AG04449 (cell line): Measurements from ENCODE around the gene LGR5.

ENCODE experiments used
- CTCF ChIA-PET: fragments of 350-600 bp; formaldehyde crosslinking; extraction: SDS; loops from one replicate; lab custom pipeline; 2021; ENCODE audit warnings: antibody characterized with exemption; lab: Yijun Ruan, JAX
- POLR2A ChIA-PET: fragments of 400-600, 350-600 bp; formaldehyde crosslinking; extraction: SDS; loops from one replicate; lab custom pipeline; 2020; ENCODE audit warnings: antibody characterized with exemption, inconsistent platforms; lab: Yijun Ruan, JAX
- DNase-seq: peaks from one replicate; pipeline ENCODE4 v3.0.0-alpha.2; 2010; ENCODE audit warnings: low read depth, low spot score
- H3K4me3 ChIP-seq: 2 replicates; pipeline ENCODE4 v1.5.1; 2011; ENCODE audit warnings: low read depth, mild to moderate bottlenecking, control low read depth, low read length
- CTCF ChIP-seq: IDR thresholded peaks from one replicate; pipeline ENCODE4 v1.5.1; 2011; ENCODE audit warnings: mild to moderate bottlenecking, moderate library complexity, low read length, control low read depth, inconsistent platforms; ENCODE audit not compliant: insufficient read depth; ENCODE audit errors: missing control alignments

The LGR5 gene

GRCh38 chr12:71610031-71610795 lies 170.6 kb downstream of the LGR5 start:
- no peak overlapping the region for H3K4me3 ChIP-seq
- CTCF ChIA-PET, result interaction anchor here (0.6 to 1.0 kb wide), 2 partner anchors 20 to 137 kb away, joined by 3 read pairs; no protein-coding TSS in a partner anchor
- DNase-seq, result no peak
- no peak for TF ChIP-seq CTCF
- POLR2A ChIA-PET, result no interaction called here

GRCh38 chr12:71621938-71622337 lies 182.3 kb downstream of the LGR5 start:
- no peak for DNase-seq
- no peak overlapping the region for H3K4me3 ChIP-seq
- ChIA-PET POLR2A (no interaction called here), CTCF (interaction anchor here (1.1 to 1.3 kb wide), 2 partner anchors 10 to 15 kb away, joined by 3 to 6 read pairs; no protein-coding TSS in a partner anchor)
- TF ChIP-seq CTCF, result no peak

- H3K4me3 ChIP-seq, result no peak overlapping the region
- POLR2A ChIA-PET, result no interaction called here
- CTCF ChIA-PET, result interaction anchor here (0.6 to 5.0 kb wide), 5 partner anchors 11 to 120 kb away, joined by 3 to 29 read pairs (median 5); no protein-coding TSS in a partner anchor
- DNase-seq, result no peak
- no peak for TF ChIP-seq CTCF
Measured at GRCh38 chr12:71625476-71625875, 185.9 kb downstream of the LGR5 start.

DNA sequence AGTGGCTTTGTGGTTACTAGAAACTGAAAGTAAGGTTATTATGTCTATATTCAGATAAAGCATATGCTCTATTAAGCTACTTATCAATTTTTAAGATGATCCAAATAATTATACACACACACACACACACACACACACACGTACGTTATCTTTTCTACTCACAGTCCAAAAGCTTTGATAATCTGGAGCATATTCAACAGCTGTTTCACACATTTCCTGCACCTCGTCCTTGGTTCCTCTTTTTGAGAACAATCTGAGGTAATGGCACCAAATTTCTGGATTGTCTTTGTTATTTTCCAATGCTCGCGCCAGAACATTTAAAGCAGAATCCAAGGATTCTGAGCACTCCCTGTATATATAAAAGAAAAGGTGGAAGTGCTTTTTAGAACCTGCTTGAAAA lies 186.5 kb downstream of the LGR5 start:
- CTCF ChIA-PET, result interaction anchor here (0.6 to 5.0 kb wide), 5 partner anchors 10 to 120 kb away, joined by 3 to 29 read pairs (median 5); no protein-coding TSS in a partner anchor
- no peak for TF ChIP-seq CTCF
- H3K4me3 ChIP-seq, result no peak overlapping the region
- no peak for DNase-seq
- POLR2A ChIA-PET, result no interaction called here

- ChIA-PET CTCF (interaction anchor here (1.3 to 5.0 kb wide), 4 partner anchors 10 to 119 kb away, joined by 3 to 29 read pairs (median 16); no protein-coding TSS in a partner anchor), POLR2A (interaction anchor here (0.5 kb wide), 1 partner anchor 71 kb away, joined by 4 read pairs; no protein-coding TSS in a partner anchor)
- no peak for DNase-seq
- H3K4me3 ChIP-seq, result no peak overlapping the region
- TF ChIP-seq CTCF, result no peak
Measured at GRCh38 chr12:71626768-71627167, 187.2 kb downstream of the LGR5 start.

DNA sequence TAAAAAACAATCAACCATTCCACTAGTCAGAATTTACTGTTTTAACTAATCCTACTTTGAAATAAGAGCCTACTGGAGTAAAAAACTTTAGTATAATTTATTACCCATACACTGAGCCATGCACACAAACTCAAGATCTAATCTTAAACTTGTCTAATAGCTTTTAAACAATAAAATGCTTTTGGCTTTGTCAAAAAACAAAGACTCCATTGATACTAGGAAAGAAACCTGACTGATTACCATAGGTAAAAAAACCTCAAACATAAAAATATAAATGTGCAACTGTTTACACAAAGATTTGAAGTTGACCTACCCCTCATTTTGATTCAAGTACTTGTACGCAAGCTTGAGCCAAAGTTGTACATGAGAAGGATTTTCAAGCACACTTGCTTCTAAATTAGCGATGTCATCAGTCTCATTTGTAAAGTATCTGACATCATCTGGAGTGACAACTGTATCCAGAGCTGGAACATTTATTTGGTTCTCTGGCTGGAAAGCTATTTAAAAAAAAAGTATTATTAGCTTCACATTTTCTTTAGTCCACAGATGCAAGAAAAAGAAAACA lies 187.9 kb downstream of the LGR5 start:
- no peak overlapping the region for H3K4me3 ChIP-seq
- CTCF ChIA-PET, result interaction anchor here (0.7 to 5.0 kb wide), 5 partner anchors 9 to 211 kb away, joined by 3 to 29 read pairs (median 4); partner anchors contain the start of gene ZFC3H1
- no peak for DNase-seq
- TF ChIP-seq CTCF, result no peak
- POLR2A ChIA-PET, result interaction anchor here (0.5 kb wide), 1 partner anchor 72 kb away, joined by 4 read pairs; no protein-coding TSS in a partner anchor
